Measurements from ENCODE around the gene OTUD6A.
"Not testable (repeated sequence)": the region's sequence is repeated elsewhere in the genome, so short reads cannot be mapped to it uniquely, and the experiment has no call there.

The OTUD6A gene

GRCh38 chrX:70046978-70047377, 15.3 kb upstream of the OTUD6A start:
- no peak for DNase-seq (ENCODE audit: low spot score)

- DNase-seq (ENCODE audit: low spot score): no peak
These were observed 12.9 kb upstream of the OTUD6A start for GRCh38 chrX:70049406-70049805.

- no peak for DNase-seq (ENCODE audit: low spot score)
These were observed 12.3 kb upstream of the OTUD6A start, which contains the start of gene AWAT2 for GRCh38 chrX:70049925-70050324. Gene AWAT2 (minus strand): TSS chrX:70049938. CDS start chrX:70049932, 6 bp downstream.

- DNase-seq (ENCODE audit: low spot score): no peak
These were observed 9.2 kb upstream of the OTUD6A start for GRCh38 chrX:70052895-70053615.

- DNase-seq (ENCODE audit: low spot score): no peak
These were observed 7.9 kb upstream of the OTUD6A start for GRCh38 chrX:70054391-70054790.

GRCh38 chrX:70062961-70063550, 799 bp downstream of the OTUD6A start:
- DNase-seq (ENCODE audit: low spot score): no peak

- DNase-seq (ENCODE audit: low spot score): no peak
These were observed 4.4 kb downstream of the OTUD6A start for GRCh38 chrX:70066646-70067045.

- DNase-seq (ENCODE audit: low spot score): no peak
These were observed 17.0 kb downstream of the OTUD6A start for GRCh38 chrX:70079297-70079696.

GRCh38 chrX:70079870-70080269, 17.6 kb downstream of the OTUD6A start:
- no peak for DNase-seq (ENCODE audit: low spot score)

GRCh38 chrX:70082723-70083122, 20.5 kb downstream of the OTUD6A start:
- DNase-seq (ENCODE audit: low spot score): no peak

GRCh38 chrX:70084592-70085240, 22.5 kb downstream of the OTUD6A start:
- no peak for DNase-seq (ENCODE audit: low spot score)

- no peak for DNase-seq (ENCODE audit: low spot score)
These were observed 25.8 kb downstream of the OTUD6A start for GRCh38 chrX:70087857-70088630.

- DNase-seq (ENCODE audit: low spot score): no peak
These were observed 26.5 kb downstream of the OTUD6A start for GRCh38 chrX:70088751-70089150.

- no peak for DNase-seq (ENCODE audit: low spot score)
These were observed 27.5 kb downstream of the OTUD6A start for GRCh38 chrX:70089604-70090297.

- no peak for DNase-seq (ENCODE audit: low spot score)
These were observed 30.0 kb downstream of the OTUD6A start for GRCh38 chrX:70092247-70092646.

- DNase-seq (ENCODE audit: low spot score): no peak
These were observed 33.8 kb downstream of the OTUD6A start for GRCh38 chrX:70096052-70096451.

GRCh38 chrX:70105229-70105628, 43.0 kb downstream of the OTUD6A start:
- DNase-seq (ENCODE audit: low spot score): no peak

- not testable (repeated sequence) for DNase-seq (ENCODE audit: low spot score)
These were observed 49.3 kb downstream of the OTUD6A start for GRCh38 chrX:70111436-70112026.

Measured in HuH-7.5 (cell line).